HG03108 (cell line): ENCODE measurements around the gene SIAH3.
"Not testable (repeated sequence)": the region's sequence is repeated elsewhere in the genome, so short reads cannot be mapped to it uniquely, and the experiment has no call there.

Source experiments
- ATAC-seq: cut with Tn5 transposase; IDR thresholded peaks from one replicate; pipeline ENCODE4 v1.9.1; 2021; ENCODE audit warnings: moderate library complexity; ENCODE audit not compliant: unreplicated experiment

SIAH3 gene

GRCh38 chr13:45784755-45785675 lies 66.5 kb downstream of the SIAH3 start:
- ATAC-seq: no peak

DNA sequence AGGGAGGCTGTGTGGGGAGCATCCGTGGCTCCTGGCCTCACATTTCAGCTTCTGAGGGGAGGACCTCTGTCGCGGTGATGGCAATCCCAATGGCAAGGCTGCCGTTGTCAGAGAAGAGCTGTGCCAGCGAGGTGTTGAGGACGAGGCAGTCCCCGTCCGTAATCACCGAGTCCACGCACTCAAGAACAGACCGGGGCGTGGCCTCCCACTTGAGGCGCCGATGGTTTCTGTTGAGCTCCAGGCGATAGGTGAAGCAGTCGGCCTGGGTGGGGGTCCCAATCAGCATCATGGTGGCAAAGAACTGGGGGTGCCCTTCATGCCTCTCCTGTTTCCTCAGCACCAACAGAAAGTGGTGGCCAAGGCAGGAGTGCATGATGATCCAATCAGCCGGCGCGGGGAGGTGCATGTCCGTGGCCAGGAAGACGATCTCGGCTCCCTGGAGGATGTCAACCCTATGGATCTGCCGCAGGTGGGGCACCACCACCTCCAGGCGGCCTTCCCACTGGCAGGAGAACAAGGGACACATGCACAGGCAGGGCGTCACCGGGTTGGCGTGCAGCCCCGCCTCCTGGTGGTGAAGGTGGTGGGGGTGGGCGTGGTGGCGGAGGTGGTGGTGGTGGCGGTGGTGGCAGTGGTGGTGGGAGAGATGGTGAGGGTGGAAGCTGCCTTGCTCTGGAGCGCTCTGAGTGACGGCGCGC lies 68.1 kb downstream of the SIAH3 start:
- no peak for ATAC-seq

- no peak for ATAC-seq
Observed at GRCh38 chr13:45782327-45783045, 69.1 kb downstream of the SIAH3 start.

GRCh38 chr13:45781553-45782326 lies 69.8 kb downstream of the SIAH3 start:
- no peak for ATAC-seq

- ATAC-seq: no peak
Observed at GRCh38 chr13:45779901-45780300, 71.7 kb downstream of the SIAH3 start.

- ATAC-seq: no peak
Observed at GRCh38 chr13:45778882-45779281, 72.7 kb downstream of the SIAH3 start.

GRCh38 chr13:45776748-45777147 lies 74.8 kb downstream of the SIAH3 start:
- no peak for ATAC-seq

DNA sequence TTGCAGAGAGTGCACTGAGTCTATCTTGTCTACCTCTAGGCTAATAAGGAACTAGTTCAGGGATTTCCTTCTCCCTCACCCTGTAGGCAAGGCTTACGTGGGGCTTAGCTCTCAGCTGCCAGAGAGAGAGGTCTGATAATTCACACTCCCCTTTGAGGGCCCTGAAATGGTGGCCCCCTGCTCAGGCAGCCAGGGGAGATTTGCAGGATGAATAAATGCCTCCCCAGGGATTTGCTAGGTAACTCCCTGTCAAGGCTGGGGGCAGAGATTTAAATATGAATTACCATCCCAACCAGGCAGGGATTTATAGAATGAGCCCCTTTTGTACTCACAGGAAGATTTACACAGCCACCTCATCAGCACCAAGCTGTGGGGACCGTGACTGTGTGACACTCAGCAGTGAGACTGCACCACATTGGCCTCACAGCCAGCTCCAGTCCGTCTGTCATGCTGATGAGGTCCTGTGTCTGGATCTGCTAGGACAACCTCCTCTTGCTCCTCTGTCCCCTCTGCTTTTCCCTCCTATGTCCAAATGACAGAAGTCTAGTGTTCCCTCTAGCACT lies 76.1 kb downstream of the SIAH3 start:
- no peak for ATAC-seq

GRCh38 chr13:45773944-45774343 lies 77.6 kb downstream of the SIAH3 start:
- ATAC-seq: no peak

DNA sequence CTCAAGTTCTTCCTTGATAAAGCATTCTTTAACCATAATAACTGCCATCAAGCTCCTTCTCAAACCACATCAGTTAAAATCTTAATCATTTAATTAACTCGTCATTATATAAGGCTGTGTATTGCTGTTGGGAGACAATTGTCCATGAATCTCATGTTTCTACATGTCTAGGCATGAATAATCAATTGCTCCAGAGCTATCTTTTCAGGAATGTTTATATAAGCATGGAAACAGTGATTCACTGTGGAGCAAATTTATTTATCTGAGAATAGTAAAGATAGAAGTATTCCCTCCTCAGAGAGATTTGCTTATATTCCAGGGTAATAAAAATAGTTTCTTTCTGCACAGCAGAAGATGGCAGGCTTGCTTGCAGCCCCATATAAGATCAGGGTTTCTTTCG lies 78.3 kb downstream of the SIAH3 start:
- ATAC-seq: no peak

- no peak for ATAC-seq
Observed at GRCh38 chr13:45770886-45771285, 80.7 kb downstream of the SIAH3 start.

DNA sequence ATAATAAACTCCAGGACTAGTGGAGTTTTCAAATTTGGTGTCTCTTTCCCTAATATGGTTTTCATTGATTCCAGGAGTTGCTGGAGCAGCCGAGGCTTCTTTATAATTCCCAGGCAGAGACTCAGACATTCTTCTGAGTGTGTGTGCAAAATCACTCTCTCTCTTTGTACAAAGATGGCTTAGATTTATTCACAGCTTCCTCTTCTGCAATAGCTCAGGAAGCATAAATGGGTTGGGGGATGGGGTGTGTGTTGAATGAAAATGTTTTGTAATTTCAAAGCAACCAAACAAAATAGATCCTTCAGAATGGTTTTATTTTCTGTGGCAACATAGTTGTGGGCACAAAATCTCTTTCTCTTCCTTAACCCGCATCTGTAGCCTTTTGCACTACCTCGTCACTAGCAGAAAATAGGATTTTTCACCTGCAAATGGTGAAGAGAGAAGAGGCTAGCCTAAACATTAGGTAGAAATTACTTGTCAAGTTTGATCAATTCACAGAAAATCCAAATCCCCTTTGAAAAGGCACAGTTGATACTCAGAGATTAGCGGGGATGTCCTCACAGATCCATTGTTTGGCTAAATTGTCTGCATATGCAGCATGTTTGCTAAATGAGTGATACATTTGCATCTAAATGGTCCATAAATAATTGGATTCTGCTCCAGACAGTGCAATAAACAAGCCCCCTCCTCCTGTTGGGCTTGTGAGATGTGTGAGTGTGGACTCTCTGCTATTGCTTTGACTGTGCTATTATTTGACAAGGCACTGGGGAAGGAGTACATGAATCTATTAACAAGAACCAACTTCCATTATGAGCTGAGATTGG lies 82.7 kb downstream of the SIAH3 start:
- ATAC-seq: no peak

GRCh38 chr13:45765464-45765863 lies 86.1 kb downstream of the SIAH3 start:
- no peak for ATAC-seq

DNA sequence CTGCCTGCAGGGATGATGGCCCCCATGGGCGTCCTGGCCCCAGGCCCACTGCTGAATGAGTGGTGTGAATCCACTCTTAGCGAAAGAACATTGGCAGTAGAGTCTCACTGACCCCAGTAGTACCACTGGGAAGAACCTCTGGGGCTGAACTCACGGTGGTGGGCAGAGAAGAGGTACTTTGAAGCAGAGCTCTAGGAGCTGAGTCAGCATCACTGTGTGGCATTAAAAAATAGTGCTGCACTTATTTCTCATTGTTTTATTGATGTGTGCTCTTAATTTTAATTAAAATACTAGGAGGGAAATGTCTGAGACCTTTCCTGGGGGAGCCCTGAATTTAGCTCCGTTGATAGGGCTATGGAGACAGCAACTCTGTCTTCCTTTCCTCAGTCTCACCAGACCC lies 88.1 kb downstream of the SIAH3 start:
- ATAC-seq: no peak

DNA sequence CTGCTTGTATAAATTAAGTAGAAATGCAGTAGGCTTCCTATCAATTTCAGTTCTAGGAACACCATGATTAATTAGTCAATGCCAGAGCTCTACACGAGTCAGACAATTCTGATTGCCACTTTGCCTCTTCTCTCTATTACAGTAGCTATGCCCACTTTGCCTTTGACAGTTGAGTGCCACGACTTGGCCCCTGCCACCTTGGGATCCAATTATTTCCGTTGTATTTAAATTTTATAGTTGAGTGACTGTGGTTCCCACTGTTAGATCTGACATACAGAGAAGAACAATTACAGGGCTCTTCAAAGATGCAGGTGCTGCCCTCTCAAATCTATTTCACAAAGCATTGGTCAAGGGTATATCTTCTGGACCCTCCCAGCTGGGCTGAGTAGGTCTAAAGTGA lies 94.0 kb downstream of the SIAH3 start:
- ATAC-seq: not testable (repeated sequence)

GRCh38 chr13:45756498-45756897 lies 95.1 kb downstream of the SIAH3 start:
- ATAC-seq: not testable (repeated sequence)

DNA sequence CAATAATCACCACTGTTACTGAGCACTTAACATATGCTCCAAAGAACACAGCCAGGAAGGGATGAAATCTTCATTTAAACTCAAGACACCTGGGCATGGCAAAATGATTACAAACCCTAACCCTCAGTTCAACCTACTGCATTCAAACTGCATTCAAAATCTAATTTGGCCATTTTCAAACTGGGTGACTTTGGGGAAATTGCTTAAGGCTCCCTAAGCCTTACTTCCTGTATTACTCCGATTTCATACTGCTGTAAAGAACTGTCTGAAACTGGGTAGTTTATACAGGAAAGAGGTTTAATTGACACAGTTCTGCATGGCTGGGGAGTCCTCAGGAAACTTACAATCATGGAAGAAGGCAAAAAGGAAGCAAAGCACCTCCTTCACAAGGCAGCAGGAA lies 99.0 kb downstream of the SIAH3 start:
- ATAC-seq: no peak

GRCh38 chr13:45751885-45752284 lies 99.7 kb downstream of the SIAH3 start:
- ATAC-seq: no peak

- no peak for ATAC-seq
Observed at GRCh38 chr13:45750566-45750965, 101.0 kb downstream of the SIAH3 start.
